SK-N-SH treated with all-trans-retinoic acid at 6 μM for 48 hours (cell line): Measurements from ENCODE around the gene SLC16A13.

Experiments
- ARNTL ChIP-seq: fragments of 450-650 bp; formaldehyde crosslinking; IDR thresholded peaks from 2 replicates; pipeline ENCODE4 v1.5.0; 2020; ENCODE audit warnings: low read depth, mild to moderate bottlenecking, moderate library complexity, borderline replicate concordance
- BACH2 ChIP-seq: fragments of 250-450 bp; sonication (Bioruptor Pico); IDR thresholded peaks from 2 replicates; pipeline ENCODE4 v1.9.0; 2021; ENCODE audit warnings: mild to moderate bottlenecking, borderline replicate concordance
- CREB5 ChIP-seq: fragments of 250-450 bp; sonication (Bioruptor Pico); IDR thresholded peaks from 2 replicates; pipeline ENCODE4 v1.5.1; 2020; ENCODE audit warnings: low read depth, mild to moderate bottlenecking, moderate library complexity
- CSDC2 ChIP-seq: fragments of 250-450 bp; sonication (Bioruptor Pico); IDR thresholded peaks from 2 replicates; pipeline ENCODE4 v1.5.0; 2020; ENCODE audit warnings: mild to moderate bottlenecking, moderate library complexity
- GLIS3 ChIP-seq: fragments of 250-450 bp; sonication (Bioruptor Pico); IDR thresholded peaks from 2 replicates; pipeline ENCODE4 v1.5.0; 2020; ENCODE audit warnings: mild to moderate bottlenecking, moderate library complexity
- PATZ1 ChIP-seq: fragments of 250-450 bp; sonication (Bioruptor Pico); IDR thresholded peaks from 2 replicates; pipeline ENCODE4 v1.8.0; 2020; ENCODE audit warnings: mild to moderate bottlenecking, moderate library complexity, borderline replicate concordance
- PPARA ChIP-seq: fragments of 250-450 bp; sonication (Bioruptor Pico); IDR thresholded peaks from 2 replicates; pipeline ENCODE4 v1.5.0; 2020; ENCODE audit warnings: mild to moderate bottlenecking, borderline replicate concordance
- RARB ChIP-seq: fragments of 250-450 bp; sonication (Bioruptor Pico); IDR thresholded peaks from 2 replicates; pipeline ENCODE4 v1.8.0; 2021; ENCODE audit warnings: mild to moderate bottlenecking, moderate library complexity
- ZNF565 ChIP-seq: fragments of 450-650 bp; formaldehyde crosslinking; conservative IDR thresholded peaks from 2 replicates; pipeline ENCODE4 v1.5.0; 2020; ENCODE audit warnings: low read depth, mild to moderate bottlenecking, moderate library complexity

- TF ChIP-seq PATZ1 (no peak), CSDC2 (CRISPR knock-in tag) (no peak), CREB5 (CRISPR knock-in tag) (no peak), GLIS3 (CRISPR knock-in tag) (0 out of 2 replicates have a peak, but pooled peaks have one; percentile 40), ZNF565 (CRISPR knock-in tag) (no peak), PPARA (CRISPR knock-in tag) (no peak), ARNTL (CRISPR knock-in tag) (no peak), RARB (CRISPR knock-in tag) (no peak), BACH2 (no peak)
These were observed 21.4 kb upstream of the SLC16A13 start for GRCh38 chr17:7014261-7014994.
